AG09309 (cell line): ENCODE data around the gene CPLX1.

Experiments used
- DNase-seq: peaks from one replicate; pipeline ENCODE4 v3.0.0-alpha.2; 2010; ENCODE audit warnings: low read depth
- H3K4me3 ChIP-seq: 2 replicates; pipeline ENCODE4 v1.5.1; 2011; ENCODE audit warnings: mild to moderate bottlenecking, low read depth, low read length, moderate library complexity; ENCODE audit not compliant: control insufficient read depth
- TF ChIP-seq, protein P1 (sequence below): IDR thresholded peaks from 2 replicates; pipeline ENCODE4 v1.5.1; 2011; ENCODE audit warnings: mild to moderate bottlenecking, low read depth, low read length, inconsistent platforms; ENCODE audit not compliant: insufficient read depth, control insufficient read depth; ENCODE audit errors: missing control alignments

CPLX1 gene

DNA sequence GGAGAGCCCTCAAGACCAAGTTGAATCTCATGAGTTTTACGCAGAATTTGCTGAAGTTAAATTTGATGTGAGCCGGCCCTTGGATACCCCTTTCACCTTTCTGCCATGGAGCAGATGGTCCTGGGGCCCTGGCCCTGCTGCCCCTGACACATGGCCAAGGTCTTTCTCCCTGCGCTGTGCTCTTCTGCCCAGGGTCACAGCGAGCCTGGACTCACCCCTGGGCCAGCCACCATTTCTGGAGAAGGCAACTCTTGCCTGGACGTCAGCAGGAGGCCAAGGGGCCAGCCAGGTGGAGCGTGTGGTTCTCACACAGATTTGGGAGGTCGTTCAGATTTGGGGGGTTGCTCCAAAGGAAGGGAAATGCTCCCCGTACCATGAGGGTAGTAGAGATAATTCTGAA is 90.3 kb downstream of the CPLX1 start:
- no peak overlapping the region for H3K4me3 ChIP-seq
- TF ChIP-seq, protein P1, sequence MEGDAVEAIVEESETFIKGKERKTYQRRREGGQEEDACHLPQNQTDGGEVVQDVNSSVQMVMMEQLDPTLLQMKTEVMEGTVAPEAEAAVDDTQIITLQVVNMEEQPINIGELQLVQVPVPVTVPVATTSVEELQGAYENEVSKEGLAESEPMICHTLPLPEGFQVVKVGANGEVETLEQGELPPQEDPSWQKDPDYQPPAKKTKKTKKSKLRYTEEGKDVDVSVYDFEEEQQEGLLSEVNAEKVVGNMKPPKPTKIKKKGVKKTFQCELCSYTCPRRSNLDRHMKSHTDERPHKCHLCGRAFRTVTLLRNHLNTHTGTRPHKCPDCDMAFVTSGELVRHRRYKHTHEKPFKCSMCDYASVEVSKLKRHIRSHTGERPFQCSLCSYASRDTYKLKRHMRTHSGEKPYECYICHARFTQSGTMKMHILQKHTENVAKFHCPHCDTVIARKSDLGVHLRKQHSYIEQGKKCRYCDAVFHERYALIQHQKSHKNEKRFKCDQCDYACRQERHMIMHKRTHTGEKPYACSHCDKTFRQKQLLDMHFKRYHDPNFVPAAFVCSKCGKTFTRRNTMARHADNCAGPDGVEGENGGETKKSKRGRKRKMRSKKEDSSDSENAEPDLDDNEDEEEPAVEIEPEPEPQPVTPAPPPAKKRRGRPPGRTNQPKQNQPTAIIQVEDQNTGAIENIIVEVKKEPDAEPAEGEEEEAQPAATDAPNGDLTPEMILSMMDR: no peak
- DNase-seq: no peak
